GM10248 (cell line): ENCODE measurements around the gene TEX55.

ENCODE experiments used
- CTCF ChIA-PET: fragments of 300-600 bp; sonication (Branson Sonifier 250); formaldehyde crosslinking; extraction: SDS; loops from one replicate; lab custom pipeline; 2021; ENCODE audit warnings: antibody characterized with exemption; lab: Yijun Ruan, JAX
- POLR2A ChIA-PET: fragments of 350-650 bp; sonication (Branson Sonifier 250); formaldehyde crosslinking; extraction: SDS; loops from one replicate; lab custom pipeline; 2020; ENCODE audit warnings: antibody characterized with exemption; lab: Yijun Ruan, JAX
- DNase-seq: peaks from one replicate; pipeline ENCODE4 v3.0.0; 2012; ENCODE audit errors: extremely low spot score
- CTCF ChIP-seq: IDR thresholded peaks from 2 replicates; pipeline ENCODE4 v1.5.1; 2012; ENCODE audit warnings: mild to moderate bottlenecking, low read depth; ENCODE audit errors: extremely low read depth, missing control alignments, control extremely low read depth

Gene TEX55

GRCh38 chr3:119175872-119176756 lies 30.1 kb downstream of the TEX55 start:
- POLR2A ChIA-PET = no interaction called here
- DNase-seq = no peak
- CTCF ChIA-PET = no interaction called here
- TF ChIP-seq CTCF = no peak

GRCh38 chr3:119176778-119177177 lies 30.8 kb downstream of the TEX55 start:
- DNase-seq = no peak
- no peak for TF ChIP-seq CTCF
- ChIA-PET POLR2A (no interaction called here), CTCF (no interaction called here)

- ChIA-PET POLR2A (no interaction called here), CTCF (no interaction called here)
These were observed 31.4 kb downstream of the TEX55 start for GRCh38 chr3:119177321-119177720.

GRCh38 chr3:119181765-119182164 lies 35.8 kb downstream of the TEX55 start:
- ChIA-PET CTCF (interaction anchor here (1.8 kb wide), 1 partner anchor 16 kb away, joined by 3 read pairs; no protein-coding TSS in a partner anchor), POLR2A (no interaction called here)
- TF ChIP-seq CTCF = no peak
- no peak for DNase-seq

More at GRCh38 chr3:119177321-119177720, 31.4 kb downstream of the TEX55 start:
- DNase-seq = no peak
- no peak for TF ChIP-seq CTCF

GRCh38 chr3:119184111-119184510 lies 38.1 kb downstream of the TEX55 start:
- no peak for DNase-seq
- POLR2A ChIA-PET = no interaction called here
- CTCF ChIA-PET = interaction anchor here (1.4 kb wide), 1 partner anchor 38 kb away, joined by 3 read pairs; the partner anchor contains the start of gene TEX55
- TF ChIP-seq CTCF = no peak

- no peak for DNase-seq
- ChIA-PET CTCF (interaction anchor here (1.4 kb wide), 1 partner anchor 39 kb away, joined by 3 read pairs; the partner anchor contains the start of gene TEX55), POLR2A (no interaction called here)
- no peak for TF ChIP-seq CTCF
These were observed 39.0 kb downstream of the TEX55 start for GRCh38 chr3:119184796-119185570.
